Keratinocyte (primary cell): ENCODE data around the gene ZNF212. TPM values are rescaled to one million over a fixed set of nuclear protein-coding genes. Genes with fewer than 3 reads are reported as not detected.

ENCODE experiments used
- DNase-seq: peaks from one replicate; pipeline ENCODE4 v3.0.0-alpha.2; 2011; ENCODE audit warnings: low read depth, missing footprints, low spot score
- FAIRE-seq: peaks from 2 replicates; lab custom pipeline; 2011; peaks lifted over from hg19 to GRCh38; lab: Jason Lieb, UNC
- H2AFZ ChIP-seq: 2 replicates; pipeline ENCODE4 v1.6.0; 2012; ENCODE audit warnings: low read length, control low read depth, inconsistent platforms; ENCODE audit not compliant: control insufficient read depth
- H3K27ac ChIP-seq: 2 replicates; pipeline ENCODE4 v1.5.1; 2011; ENCODE audit warnings: low read length; ENCODE audit not compliant: control insufficient read depth, insufficient read depth
- H3K27me3 ChIP-seq: 3 replicates; pipeline ENCODE4 v1.6.0; 2011; ENCODE audit warnings: low read length; ENCODE audit not compliant: control insufficient read depth, insufficient read depth; ENCODE audit errors: extremely low read depth
- H3K36me3 ChIP-seq, 2 experiments: 2 replicates in 1 of 2; 3 replicates in 1 of 2; pipeline ENCODE4 v1.5.1; 2011; ENCODE audit warnings: low read length in 2 of 2, mild to moderate bottlenecking in 1 of 2; ENCODE audit not compliant: control insufficient read depth in 2 of 2, insufficient read depth in 2 of 2; ENCODE audit errors: extremely low read depth in 1 of 2
- H3K4me1 ChIP-seq: 3 replicates; pipeline ENCODE4 v1.5.1; 2011; ENCODE audit warnings: low read length; ENCODE audit not compliant: control insufficient read depth, insufficient read depth; ENCODE audit errors: extremely low read depth
- H3K4me2 ChIP-seq: 3 replicates; pipeline ENCODE4 v1.6.0; 2011; ENCODE audit warnings: low read depth, low read length; ENCODE audit not compliant: control insufficient read depth, insufficient read depth; ENCODE audit errors: extremely low read depth
- H3K4me3 ChIP-seq, 3 experiments: fragments of 200-600 bp in 1 of 3; sonication (generic) in 1 of 3; 2 replicates in 2 of 3; 3 replicates in 1 of 3; pipeline ENCODE4 v1.5.1; 2011 to 2016; ENCODE audit warnings: low read length in 3 of 3, mild to moderate bottlenecking in 3 of 3, control low read depth in 2 of 3, inconsistent platforms in 1 of 3, low read depth in 1 of 3, mixed read lengths in 1 of 3, mixed run types in 1 of 3, moderate library complexity in 1 of 3; ENCODE audit not compliant: control insufficient read depth in 2 of 3, insufficient read depth in 2 of 3; ENCODE audit errors: extremely low read depth in 1 of 3
- H3K79me2 ChIP-seq: 2 replicates; pipeline ENCODE4 v1.6.0; 2012; ENCODE audit warnings: low read length; ENCODE audit not compliant: control insufficient read depth, insufficient read depth
- H3K9ac ChIP-seq: 3 replicates; pipeline ENCODE4 v1.6.0; 2011; ENCODE audit warnings: low read length; ENCODE audit not compliant: control insufficient read depth, insufficient read depth; ENCODE audit errors: extremely low read depth
- H3K9me1 ChIP-seq: 3 replicates; pipeline ENCODE4 v1.6.0; 2011; ENCODE audit warnings: low read length; ENCODE audit not compliant: control insufficient read depth, insufficient read depth; ENCODE audit errors: extremely low read depth
- H3K9me3 ChIP-seq: 2 replicates; pipeline ENCODE4 v1.5.1; 2012; ENCODE audit warnings: low read depth, low read length; ENCODE audit not compliant: control insufficient read depth
- H4K20me1 ChIP-seq: 3 replicates; pipeline ENCODE4 v1.6.0; 2011; ENCODE audit warnings: low read length; ENCODE audit not compliant: control insufficient read depth, insufficient read depth; ENCODE audit errors: extremely low read depth
- EZH2 ChIP-seq: IDR thresholded peaks from one replicate; pipeline ENCODE4 v1.6.1; 2012; ENCODE audit warnings: inconsistent platforms, mild to moderate bottlenecking, low read length, moderate library complexity
- dilution Hi-C: fragments of 300-500 bp; cut with MboI; formaldehyde crosslinking; loops from one replicate; pipeline ENCODE4 v1.7.0; 2020; ENCODE audit warnings: low sequenced_read_pairs; ENCODE audit not compliant: extremely low pct_ligation_motif_present
- polyA plus RNA-seq, 5 experiments: library from polyadenylated mRNA; depleted of rRNA in 3 of 5; stranded (reverse) in 3 of 5; stranded (forward) in 1 of 5; unstranded in 1 of 5; fragments of >200 nt; gene quantifications; 1 replicate in 1 of 5; 2 replicates in 3 of 5; 3 replicates in 1 of 5; pipeline versions ENCODE4 v1.2.1 to v1.2.3, GENCODE V29; 2011 to 2012; ENCODE audit warnings: missing spikeins in 2 of 5, low read depth in 1 of 5, low replicate concordance in 1 of 5
- TF ChIP-seq, protein P1 (sequence below), 3 experiments: IDR thresholded peaks in 1 of 3; conservative IDR thresholded peaks in 1 of 3; optimal IDR thresholded peaks in 1 of 3; 2 replicates in 2 of 3; 3 replicates in 1 of 3; pipeline versions ENCODE3 to v1.5.1; 2011; ENCODE audit warnings: low read length in 3 of 3, mild to moderate bottlenecking in 3 of 3, moderate library complexity in 2 of 3, control low read depth in 1 of 3, inconsistent platforms in 1 of 3; ENCODE audit not compliant: insufficient read depth in 2 of 3; ENCODE audit errors: extremely low read depth in 1 of 3

ZNF212 gene
- polyA plus RNA-seq, 1 donor (not counting 4 experiments of a cell fraction or from before 2014, with no cell fraction given) = 3.8 TPM

DNA sequence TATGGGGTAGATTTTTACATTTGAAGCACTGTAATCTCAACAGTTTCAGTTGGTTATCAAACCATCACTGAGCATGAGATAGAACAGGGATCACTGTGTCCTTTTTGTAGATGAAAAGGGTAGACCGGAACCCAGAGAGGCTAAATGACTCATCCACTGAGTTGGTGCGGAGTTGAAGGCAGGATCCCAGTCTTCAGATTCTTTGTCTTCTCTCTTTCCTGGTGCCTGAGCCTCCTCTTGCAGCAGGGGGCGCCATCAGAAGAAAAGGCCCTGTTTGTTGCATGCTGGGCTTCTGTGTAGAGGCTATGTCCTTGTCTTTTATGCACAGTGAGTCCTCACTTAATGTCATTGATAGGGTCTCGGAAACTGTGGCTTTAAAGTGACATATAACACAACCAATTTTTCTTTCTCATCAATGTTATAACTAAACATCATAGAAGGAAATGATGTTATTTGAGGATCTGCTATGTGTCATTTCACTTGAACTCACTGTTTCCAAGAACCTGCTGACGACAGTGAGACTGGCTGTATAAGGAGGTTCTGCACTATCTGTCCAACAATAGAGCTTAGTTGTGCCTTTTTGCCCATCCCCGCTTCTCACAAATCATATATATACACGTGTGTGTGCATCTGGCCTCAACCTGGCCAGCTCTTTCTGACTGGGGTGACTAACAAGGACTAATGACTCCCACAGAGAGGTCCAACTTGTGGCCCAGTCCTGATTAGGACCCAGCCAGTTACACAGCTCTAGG lies 29.8 kb upstream of the ZNF212 start:
- Histone ChIP-seq H3K79me2 (peaks cover 16% of the 10 kb centered on the region), H3K9ac (no peak overlapping the region), H3K9me1 (peaks cover 3% of the 10 kb centered on the region), H2AFZ (no peak overlapping the region), H3K4me1 (peaks cover 4% of the 10 kb centered on the region), H3K27ac (no peak overlapping the region), H4K20me1 (peaks cover 8% of the 10 kb centered on the region), H3K4me2 (no peak overlapping the region), H3K27me3 (no peaks in the 10 kb centered on the region), H3K9me3 (no peaks in the 10 kb centered on the region), H3K36me3 (peaks cover 54 to 82% of the 10 kb centered on the region in 2 experiments), H3K4me3 (no peak overlapping the region)
- TF ChIP-seq EZH2 = no peak
- TF ChIP-seq, protein P1, sequence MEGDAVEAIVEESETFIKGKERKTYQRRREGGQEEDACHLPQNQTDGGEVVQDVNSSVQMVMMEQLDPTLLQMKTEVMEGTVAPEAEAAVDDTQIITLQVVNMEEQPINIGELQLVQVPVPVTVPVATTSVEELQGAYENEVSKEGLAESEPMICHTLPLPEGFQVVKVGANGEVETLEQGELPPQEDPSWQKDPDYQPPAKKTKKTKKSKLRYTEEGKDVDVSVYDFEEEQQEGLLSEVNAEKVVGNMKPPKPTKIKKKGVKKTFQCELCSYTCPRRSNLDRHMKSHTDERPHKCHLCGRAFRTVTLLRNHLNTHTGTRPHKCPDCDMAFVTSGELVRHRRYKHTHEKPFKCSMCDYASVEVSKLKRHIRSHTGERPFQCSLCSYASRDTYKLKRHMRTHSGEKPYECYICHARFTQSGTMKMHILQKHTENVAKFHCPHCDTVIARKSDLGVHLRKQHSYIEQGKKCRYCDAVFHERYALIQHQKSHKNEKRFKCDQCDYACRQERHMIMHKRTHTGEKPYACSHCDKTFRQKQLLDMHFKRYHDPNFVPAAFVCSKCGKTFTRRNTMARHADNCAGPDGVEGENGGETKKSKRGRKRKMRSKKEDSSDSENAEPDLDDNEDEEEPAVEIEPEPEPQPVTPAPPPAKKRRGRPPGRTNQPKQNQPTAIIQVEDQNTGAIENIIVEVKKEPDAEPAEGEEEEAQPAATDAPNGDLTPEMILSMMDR (optimal IDR thresholded peaks at IDR 0.05 in 1 of 3, IDR thresholded peaks at IDR 0.05 in 1 of 3, conservative IDR thresholded peaks at IDR 0.05 in 1 of 3; ENCODE audit: extremely low read depth in 1 of 3, insufficient read depth in 2 of 3, low read length in 3 of 3) = peak; percentile 71 to 91 (median 73)
- DNase-seq (no peak), FAIRE-seq (peak; percentile 43)
- dilution Hi-C loops = no loop called here

DNA sequence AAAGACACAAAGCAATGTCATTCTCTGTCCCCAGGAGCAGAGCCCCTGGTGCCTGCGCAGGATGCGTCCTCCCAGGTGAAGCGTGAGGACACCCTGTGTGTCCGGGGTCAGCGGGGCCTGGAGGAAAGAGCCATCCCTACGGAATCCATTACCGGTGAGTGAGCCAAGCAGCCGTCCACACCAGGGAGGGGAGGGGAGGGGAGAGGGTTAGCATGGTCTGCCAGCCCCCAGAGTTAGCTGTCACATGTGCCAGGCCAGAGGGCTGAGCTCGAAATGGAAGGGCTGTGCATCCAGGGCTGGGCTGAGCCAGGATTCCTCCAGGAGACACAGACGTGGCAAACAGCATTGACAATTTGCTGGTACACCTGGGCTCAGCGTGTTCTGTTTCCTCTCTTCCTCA lies 28.9 kb upstream of the ZNF212 start:
- TF ChIP-seq EZH2 = no peak
- TF ChIP-seq, protein P1 (optimal IDR thresholded peaks at IDR 0.05 in 1 of 3, IDR thresholded peaks at IDR 0.05 in 1 of 3, conservative IDR thresholded peaks at IDR 0.05 in 1 of 3; ENCODE audit: extremely low read depth in 1 of 3, insufficient read depth in 2 of 3, low read length in 3 of 3) = no peak
- peaks cover 60 to 83% of the 10 kb centered on the region in 2 experiments for H3K36me3 ChIP-seq
- H4K20me1 ChIP-seq = peaks cover 8% of the 10 kb centered on the region
- no peaks in the 10 kb centered on the region for H3K27me3 ChIP-seq
- H3K27ac ChIP-seq = no peak overlapping the region
- dilution Hi-C loops = no loop called here
- H3K9me1 ChIP-seq = peaks cover 3% of the 10 kb centered on the region
- peaks cover 4% of the 10 kb centered on the region for H3K4me1 ChIP-seq
- peaks cover 12% of the 10 kb centered on the region for H3K79me2 ChIP-seq
- DNase-seq (no peak), FAIRE-seq (no peak)
- no peak overlapping the region for H2AFZ ChIP-seq
- no peak overlapping the region for H3K9ac ChIP-seq
- H3K4me3 ChIP-seq = no peak overlapping the region
- H3K9me3 ChIP-seq = no peaks in the 10 kb centered on the region
- no peak overlapping the region for H3K4me2 ChIP-seq
